Fibroblast of villous mesenchyme (primary cell): ENCODE results near the gene MMAA. TPM values are rescaled to one million over a fixed set of nuclear protein-coding genes. Genes with fewer than 3 reads are reported as not detected.

Experiments
- DNase-seq: peaks from one replicate; pipeline ENCODE4 v3.0.0-alpha.2; 2010; ENCODE audit warnings: low read depth
- H3K4me3 ChIP-seq: 2 replicates; pipeline ENCODE4 v1.5.1; 2011; ENCODE audit warnings: low read depth, mild to moderate bottlenecking, low read length
- CTCF ChIP-seq: IDR thresholded peaks from 2 replicates; pipeline ENCODE4 v1.5.1; 2012; ENCODE audit warnings: low read depth, mild to moderate bottlenecking, low read length; ENCODE audit not compliant: insufficient read depth
- total RNA-seq: library from RNA; depleted of rRNA; stranded (reverse); fragments of >200 nt; gene quantifications from 2 replicates; pipeline ENCODE4 v1.2.3, GENCODE V29; 2012

Gene MMAA
- total RNA-seq, 1 donor = 4.3 TPM

GRCh38 chr4:145665773-145666172, 46.6 kb downstream of the MMAA start:
- no peak for TF ChIP-seq CTCF
- H3K4me3 ChIP-seq = no peak overlapping the region
- DNase-seq = no peak

- no peak for TF ChIP-seq CTCF
- H3K4me3 ChIP-seq = no peak overlapping the region
- DNase-seq = no peak
These were observed 51.2 kb downstream of the MMAA start for GRCh38 chr4:145670422-145670821.

- DNase-seq = peak; percentile 77
- no peak overlapping the region for H3K4me3 ChIP-seq
- TF ChIP-seq CTCF = no peak
These were observed 60.3 kb downstream of the MMAA start for GRCh38 chr4:145679520-145679919.

GRCh38 chr4:145679991-145680455, 60.8 kb downstream of the MMAA start, which contains the start of gene C4orf51:
Gene C4orf51 (plus strand): TSS chr4:145680146. CDS start chr4:145680204, 58 bp downstream.
- DNase-seq = peak; percentile 56
- no peak within 1 kb of the TSS for H3K4me3 ChIP-seq
- no peak for TF ChIP-seq CTCF

- no peak overlapping the region for H3K4me3 ChIP-seq
- DNase-seq = no peak
- no peak for TF ChIP-seq CTCF
These were observed 61.7 kb downstream of the MMAA start for GRCh38 chr4:145680902-145681301.

GRCh38 chr4:145681518-145681917, 62.3 kb downstream of the MMAA start:
- TF ChIP-seq CTCF = no peak
- no peak for DNase-seq
- no peak overlapping the region for H3K4me3 ChIP-seq

GRCh38 chr4:145681956-145682355, 62.8 kb downstream of the MMAA start:
- peak; percentile 33 for DNase-seq
- no peak overlapping the region for H3K4me3 ChIP-seq
- no peak for TF ChIP-seq CTCF
